ENCODE measurements around the gene GLI1. TPM values are rescaled to one million over a fixed set of nuclear protein-coding genes. Genes with fewer than 3 reads are reported as not detected.

The GLI1 gene
- total RNA-seq, 1 experiment from 2014 or later: 6.4 TPM

DNA sequence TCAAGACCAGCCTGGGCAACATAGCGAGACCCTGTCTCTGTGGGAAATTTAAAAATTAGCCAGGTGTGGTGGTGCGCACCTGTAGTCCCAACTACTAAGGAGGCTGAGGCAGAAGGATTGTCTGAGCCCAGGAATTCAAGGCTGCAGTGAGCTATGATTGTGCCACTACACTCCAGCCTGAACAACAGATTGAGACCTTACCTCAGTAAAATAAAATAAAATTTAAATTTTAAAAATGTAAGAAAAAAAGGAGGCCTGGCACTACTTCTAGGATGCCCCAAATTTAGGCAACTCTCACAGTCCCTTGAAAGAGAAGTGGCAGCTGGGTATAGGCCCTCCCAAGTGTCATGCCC lies 5.4 kb upstream of the GLI1 start:
- H3K4me1 ChIP-seq (ENCODE audit: control insufficient read depth in 1 of 2, insufficient read depth in 2 of 2, low read length in 2 of 2): peaks cover 29 to 42% of the 10 kb centered on the region in 2 experiments
- RAD21 ChIA-PET (ENCODE audit: low non-redundant PET in 1 of 2, low total read pairs in 2 of 2, uncharacterized antibody in 2 of 2, unreplicated experiment in 2 of 2): no interaction called here
- no peak overlapping the region for H2AFZ ChIP-seq (ENCODE audit: low read depth, low read length, poor library complexity, severe bottlenecking)

More for the DNA sequence above, 5.4 kb upstream of the GLI1 start:
- intact Hi-C loops (cut with micrococcal nuclease): no loop called here
- Histone ChIP-seq H3K27ac (ENCODE audit: low read depth, low read length) (no peak overlapping the region), H3K4me3 (replicated peaks in 1 of 2; ENCODE audit: low read depth in 1 of 2, low read length in 2 of 2) (no peak overlapping the region), H3K79me2 (ENCODE audit: insufficient read depth, low read length) (no peaks in the 10 kb centered on the region), H4K20me1 (ENCODE audit: insufficient read depth) (no peaks in the 10 kb centered on the region), H3K9me2 (ENCODE audit: insufficient read depth) (no peaks in the 10 kb centered on the region), H3K9me3 (ENCODE audit: control insufficient read depth in 1 of 2, insufficient read depth in 1 of 2, low read depth in 1 of 2, low read length in 2 of 2) (no peaks in the 10 kb centered on the region), H3K27me3 (ENCODE audit: insufficient read depth, low read length) (no peaks in the 10 kb centered on the region), H3K4me2 (ENCODE audit: low read length) (no peak overlapping the region), H3K36me3 (ENCODE audit: control insufficient read depth in 1 of 2, insufficient read depth in 2 of 2, low read length in 2 of 2) (no peaks in the 10 kb centered on the region), H3K9ac (ENCODE audit: low read length) (no peak overlapping the region)
- ATAC-seq (no peak), DNase-seq (ENCODE audit: low read depth, low spot score) (no peak)
- TF ChIP-seq EZH2 (IDR thresholded peaks at IDR 0.05) (no peak), YY1 (IDR thresholded peaks at IDR 0.05; ENCODE audit: extremely low read depth, insufficient replicate concordance, low read depth, low read length) (no peak), SRF (IDR thresholded peaks at IDR 0.05; ENCODE audit: low read depth) (no peak), CBX3 (IDR thresholded peaks at IDR 0.05; ENCODE audit: low read depth) (no peak), ELF1 (IDR thresholded peaks at IDR 0.05; ENCODE audit: borderline replicate concordance, low read depth) (no peak), SIN3A (IDR thresholded peaks at IDR 0.05; ENCODE audit: low read depth) (no peak), TCF7L2 (IDR thresholded peaks at IDR 0.05; ENCODE audit: borderline replicate concordance, extremely low read depth, insufficient read depth, insufficient read length) (no peak), ZNF274 (IDR thresholded peaks at IDR 0.05; ENCODE audit: low read depth, low read length) (no peak)
- TF ChIP-seq, protein P1, sequence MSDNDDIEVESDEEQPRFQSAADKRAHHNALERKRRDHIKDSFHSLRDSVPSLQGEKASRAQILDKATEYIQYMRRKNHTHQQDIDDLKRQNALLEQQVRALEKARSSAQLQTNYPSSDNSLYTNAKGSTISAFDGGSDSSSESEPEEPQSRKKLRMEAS (IDR thresholded peaks at IDR 0.05): no peak
- TF ChIP-seq, protein P2, sequence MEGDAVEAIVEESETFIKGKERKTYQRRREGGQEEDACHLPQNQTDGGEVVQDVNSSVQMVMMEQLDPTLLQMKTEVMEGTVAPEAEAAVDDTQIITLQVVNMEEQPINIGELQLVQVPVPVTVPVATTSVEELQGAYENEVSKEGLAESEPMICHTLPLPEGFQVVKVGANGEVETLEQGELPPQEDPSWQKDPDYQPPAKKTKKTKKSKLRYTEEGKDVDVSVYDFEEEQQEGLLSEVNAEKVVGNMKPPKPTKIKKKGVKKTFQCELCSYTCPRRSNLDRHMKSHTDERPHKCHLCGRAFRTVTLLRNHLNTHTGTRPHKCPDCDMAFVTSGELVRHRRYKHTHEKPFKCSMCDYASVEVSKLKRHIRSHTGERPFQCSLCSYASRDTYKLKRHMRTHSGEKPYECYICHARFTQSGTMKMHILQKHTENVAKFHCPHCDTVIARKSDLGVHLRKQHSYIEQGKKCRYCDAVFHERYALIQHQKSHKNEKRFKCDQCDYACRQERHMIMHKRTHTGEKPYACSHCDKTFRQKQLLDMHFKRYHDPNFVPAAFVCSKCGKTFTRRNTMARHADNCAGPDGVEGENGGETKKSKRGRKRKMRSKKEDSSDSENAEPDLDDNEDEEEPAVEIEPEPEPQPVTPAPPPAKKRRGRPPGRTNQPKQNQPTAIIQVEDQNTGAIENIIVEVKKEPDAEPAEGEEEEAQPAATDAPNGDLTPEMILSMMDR (IDR thresholded peaks at IDR 0.05 in 2 of 3, conservative IDR thresholded peaks at IDR 0.05 in 1 of 3; ENCODE audit: borderline replicate concordance in 1 of 3, insufficient read depth in 1 of 3, low read depth in 2 of 3, low read length in 2 of 3): no peak
- TF ChIP-seq, protein P3, sequence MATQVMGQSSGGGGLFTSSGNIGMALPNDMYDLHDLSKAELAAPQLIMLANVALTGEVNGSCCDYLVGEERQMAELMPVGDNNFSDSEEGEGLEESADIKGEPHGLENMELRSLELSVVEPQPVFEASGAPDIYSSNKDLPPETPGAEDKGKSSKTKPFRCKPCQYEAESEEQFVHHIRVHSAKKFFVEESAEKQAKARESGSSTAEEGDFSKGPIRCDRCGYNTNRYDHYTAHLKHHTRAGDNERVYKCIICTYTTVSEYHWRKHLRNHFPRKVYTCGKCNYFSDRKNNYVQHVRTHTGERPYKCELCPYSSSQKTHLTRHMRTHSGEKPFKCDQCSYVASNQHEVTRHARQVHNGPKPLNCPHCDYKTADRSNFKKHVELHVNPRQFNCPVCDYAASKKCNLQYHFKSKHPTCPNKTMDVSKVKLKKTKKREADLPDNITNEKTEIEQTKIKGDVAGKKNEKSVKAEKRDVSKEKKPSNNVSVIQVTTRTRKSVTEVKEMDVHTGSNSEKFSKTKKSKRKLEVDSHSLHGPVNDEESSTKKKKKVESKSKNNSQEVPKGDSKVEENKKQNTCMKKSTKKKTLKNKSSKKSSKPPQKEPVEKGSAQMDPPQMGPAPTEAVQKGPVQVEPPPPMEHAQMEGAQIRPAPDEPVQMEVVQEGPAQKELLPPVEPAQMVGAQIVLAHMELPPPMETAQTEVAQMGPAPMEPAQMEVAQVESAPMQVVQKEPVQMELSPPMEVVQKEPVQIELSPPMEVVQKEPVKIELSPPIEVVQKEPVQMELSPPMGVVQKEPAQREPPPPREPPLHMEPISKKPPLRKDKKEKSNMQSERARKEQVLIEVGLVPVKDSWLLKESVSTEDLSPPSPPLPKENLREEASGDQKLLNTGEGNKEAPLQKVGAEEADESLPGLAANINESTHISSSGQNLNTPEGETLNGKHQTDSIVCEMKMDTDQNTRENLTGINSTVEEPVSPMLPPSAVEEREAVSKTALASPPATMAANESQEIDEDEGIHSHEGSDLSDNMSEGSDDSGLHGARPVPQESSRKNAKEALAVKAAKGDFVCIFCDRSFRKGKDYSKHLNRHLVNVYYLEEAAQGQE (IDR thresholded peaks at IDR 0.05; ENCODE audit: low read depth): no peak
- POLR2A ChIA-PET: no interaction called here
- BruUV-seq (replicated peaks): no TSS peak
- CTCF ChIA-PET: interaction anchor here (1.5 to 3.5 kb wide), 7 partner anchors 146 to 240 kb away, joined by 3 to 75 read pairs (median 17); no protein-coding TSS in a partner anchor

Measured in HCT116 (cell line).